AG20443 (cell line): ENCODE results near the gene CCDC117.

Experiments
- DNase-seq: peaks from one replicate; pipeline ENCODE4 v3.0.0; 2012; ENCODE audit warnings: low spot score, mixed read lengths

The CCDC117 gene

DNA sequence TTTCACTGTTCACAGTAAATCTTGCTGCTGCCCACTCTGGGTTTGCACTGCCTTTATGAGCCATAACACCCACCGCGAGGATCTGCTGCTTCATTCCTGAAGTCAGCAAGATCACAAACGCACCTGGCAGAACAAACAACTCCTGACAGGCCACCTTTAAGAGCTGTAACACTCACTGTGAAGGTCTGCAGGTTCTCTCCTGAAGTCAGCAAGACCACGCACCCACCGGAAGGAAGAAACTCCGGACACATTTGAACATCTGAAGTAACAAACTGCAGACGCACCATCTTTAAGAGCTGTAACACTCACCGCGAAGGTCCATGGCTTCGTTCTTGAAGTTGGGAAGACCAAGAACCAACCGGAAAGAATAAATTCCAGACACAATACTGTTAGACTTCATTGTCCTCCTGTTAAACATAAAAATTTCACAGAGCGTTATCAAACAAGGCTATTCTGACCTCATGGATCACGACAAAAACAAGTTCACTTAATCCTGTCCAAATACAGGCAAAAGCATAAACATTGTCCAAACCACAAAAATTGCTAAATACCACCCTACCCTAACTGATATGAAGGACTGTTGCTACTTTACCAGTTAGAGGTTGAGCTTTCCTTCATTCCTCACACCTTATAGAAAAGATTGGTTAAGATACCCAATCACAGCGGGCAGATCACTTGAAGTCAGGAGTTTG is 3.0 kb upstream of the CCDC117 start:
- no peak for DNase-seq

DNA sequence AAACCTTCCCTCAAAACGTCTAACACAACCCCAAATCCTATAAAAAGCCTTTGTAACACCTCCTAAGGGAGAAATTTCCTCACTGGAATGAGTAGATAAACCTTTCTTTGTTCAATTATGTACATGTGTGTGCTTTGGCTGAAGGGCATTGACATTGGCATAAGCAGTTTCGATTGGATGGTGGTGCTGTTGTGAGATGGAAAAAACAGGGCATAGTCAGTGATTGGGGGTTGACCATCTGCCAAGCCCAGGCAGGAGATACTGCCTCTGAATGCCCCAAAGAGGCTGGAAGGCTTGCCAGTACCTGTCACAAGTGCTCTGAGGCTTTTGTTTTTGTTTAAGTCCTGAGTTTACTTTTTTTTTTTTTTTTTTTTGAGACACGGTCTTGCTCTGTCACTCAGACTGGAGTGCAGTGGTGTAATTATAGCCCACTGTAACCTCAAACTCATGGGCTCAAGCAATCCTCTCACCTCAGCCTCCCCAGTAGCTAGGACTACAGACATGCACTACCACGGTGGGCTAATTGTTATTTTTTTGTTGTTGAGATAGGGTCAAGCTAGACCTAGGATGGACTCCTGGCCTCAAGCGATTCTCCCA is 1.2 kb upstream of the CCDC117 start:
- no peak for DNase-seq

DNA sequence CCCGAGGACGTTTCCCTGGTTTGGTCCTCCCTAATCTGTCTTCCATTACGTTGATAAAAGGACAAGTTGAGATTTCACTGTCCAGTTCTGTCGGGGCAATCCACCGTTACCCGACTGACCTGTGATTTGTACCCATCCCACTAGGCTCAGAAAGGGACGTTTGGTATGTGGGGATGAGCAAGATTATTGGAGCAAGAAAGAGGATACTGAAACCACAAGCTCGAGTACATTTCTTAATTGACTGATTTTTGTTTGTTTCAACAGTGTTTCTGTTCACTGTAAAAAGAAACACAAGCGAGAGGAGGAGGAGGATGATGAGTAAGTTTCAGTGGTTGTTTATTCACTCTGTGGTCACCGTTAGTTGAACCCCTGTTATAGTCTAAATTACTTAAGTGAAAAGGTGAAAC is 969 bp downstream of the CCDC117 start:
- peak; percentile 60 for DNase-seq

DNA sequence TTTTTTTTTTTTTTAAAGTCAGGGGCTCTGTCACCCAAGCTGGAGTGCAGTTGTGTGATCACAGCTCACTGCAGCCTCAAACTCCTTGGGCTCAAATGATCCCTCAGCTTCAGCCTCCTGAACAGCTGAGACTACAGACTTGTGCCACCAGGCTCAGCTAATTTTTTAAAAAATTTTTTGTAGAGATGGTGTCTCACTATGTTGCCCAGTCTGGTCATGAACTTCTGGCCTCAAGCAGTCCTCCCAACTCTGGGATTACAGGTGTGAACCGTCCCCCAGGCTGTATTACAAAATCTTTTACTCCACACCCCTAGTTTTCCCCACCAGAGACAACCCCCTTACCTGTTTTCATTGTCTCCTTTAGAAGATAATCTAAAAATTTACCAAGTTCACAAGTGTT is 1.9 kb downstream of the CCDC117 start:
- DNase-seq, result no peak

DNA sequence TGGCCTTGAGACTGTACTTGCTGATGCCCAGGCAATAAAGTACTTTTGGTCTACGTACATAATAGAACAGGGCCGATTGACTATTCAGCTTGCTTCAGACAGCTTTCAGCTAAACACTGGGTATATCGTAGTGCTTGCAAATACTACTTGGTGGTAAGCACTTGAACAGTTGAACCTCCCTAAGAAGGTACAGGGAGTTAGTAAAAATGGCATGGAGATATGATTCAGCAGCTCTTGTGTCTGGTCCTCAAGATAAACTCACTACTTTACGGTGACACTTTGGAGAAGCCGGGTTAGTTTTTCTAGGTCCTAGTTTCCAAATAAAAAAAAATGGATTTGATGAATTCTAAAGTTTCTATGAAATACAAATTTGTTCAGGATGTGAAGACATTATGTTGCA is 7.3 kb downstream of the CCDC117 start:
- DNase-seq, result no peak

DNA sequence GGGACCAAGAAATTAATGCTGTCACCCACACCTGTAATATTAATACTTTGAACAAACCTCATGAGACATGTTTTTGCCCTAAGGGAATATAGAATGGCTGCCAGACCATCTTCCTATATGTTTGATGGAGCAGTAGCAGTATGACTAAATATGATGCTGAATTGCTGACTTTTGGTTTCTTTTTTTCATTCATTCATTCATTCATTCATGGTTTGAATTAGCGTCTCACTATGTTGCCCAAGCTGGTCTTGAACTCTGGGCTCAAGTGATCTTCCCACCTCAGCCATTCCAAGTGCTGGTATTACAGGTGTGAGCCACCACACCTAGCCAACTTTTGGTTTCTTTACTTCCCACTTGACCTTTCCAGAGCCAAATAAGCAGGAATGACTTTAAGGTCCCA is 7.8 kb downstream of the CCDC117 start:
- no peak for DNase-seq

DNA sequence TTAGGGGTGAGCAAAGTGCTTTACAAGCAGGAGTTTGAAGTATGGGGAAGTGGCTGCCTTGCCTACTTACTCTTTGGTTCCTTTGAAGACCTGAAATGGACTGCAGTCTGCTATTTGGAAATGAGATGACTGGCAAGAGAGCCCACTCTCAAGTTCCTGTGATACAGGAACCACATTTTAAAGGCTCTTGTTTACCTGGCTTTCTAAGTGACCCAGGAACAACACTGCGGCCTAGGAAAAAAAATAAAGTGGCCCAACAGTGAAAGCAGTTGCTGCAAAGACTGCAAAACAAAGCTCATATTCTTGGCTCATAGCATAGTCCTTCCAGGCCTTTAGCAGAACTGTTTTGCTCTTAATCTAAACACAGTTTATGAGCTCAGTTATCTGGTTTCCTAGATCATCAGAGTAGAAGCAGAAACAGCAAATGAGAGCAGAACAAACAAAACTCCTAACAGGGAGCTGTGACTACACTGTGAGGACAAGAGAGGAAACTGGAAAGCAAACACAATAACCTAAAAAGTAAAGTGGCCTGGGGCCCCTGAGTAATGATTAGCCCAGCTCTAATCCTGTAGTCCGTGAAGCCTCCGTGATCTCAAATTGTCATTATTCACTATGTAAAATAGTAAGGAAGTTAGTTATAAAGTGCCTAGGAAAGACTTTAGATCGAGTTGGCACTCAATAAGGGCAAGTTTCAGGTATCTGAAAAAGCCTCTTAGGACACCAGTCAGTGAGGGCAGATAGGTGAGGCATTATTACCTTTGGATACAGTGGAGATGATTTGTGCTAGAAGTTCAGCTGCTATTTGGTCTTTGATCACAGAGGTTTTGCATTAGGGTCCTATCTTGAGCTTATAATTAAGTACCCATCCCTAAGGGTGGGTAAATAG is 11.5 kb downstream of the CCDC117 start:
- no peak for DNase-seq

DNA sequence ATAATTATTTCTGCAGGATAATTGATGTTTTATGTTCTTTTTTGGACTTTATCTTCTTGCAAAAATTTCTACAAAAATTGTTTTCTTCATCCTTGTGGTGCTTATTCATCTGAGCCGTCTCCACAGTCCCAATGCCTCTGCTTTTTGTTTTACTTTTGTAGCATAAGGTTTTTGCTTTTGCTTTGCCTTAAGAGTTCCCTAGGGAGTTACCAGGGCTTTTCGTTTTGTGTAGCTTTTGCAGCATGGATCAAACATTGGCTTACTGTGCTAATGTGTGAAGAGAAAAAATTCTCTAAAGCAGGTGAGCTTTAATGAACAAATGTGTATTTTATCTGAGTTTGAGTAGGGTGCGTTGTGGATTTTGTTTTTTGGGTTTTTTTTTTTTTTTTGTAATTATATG is 16.1 kb downstream of the CCDC117 start:
- no peak for DNase-seq

DNA sequence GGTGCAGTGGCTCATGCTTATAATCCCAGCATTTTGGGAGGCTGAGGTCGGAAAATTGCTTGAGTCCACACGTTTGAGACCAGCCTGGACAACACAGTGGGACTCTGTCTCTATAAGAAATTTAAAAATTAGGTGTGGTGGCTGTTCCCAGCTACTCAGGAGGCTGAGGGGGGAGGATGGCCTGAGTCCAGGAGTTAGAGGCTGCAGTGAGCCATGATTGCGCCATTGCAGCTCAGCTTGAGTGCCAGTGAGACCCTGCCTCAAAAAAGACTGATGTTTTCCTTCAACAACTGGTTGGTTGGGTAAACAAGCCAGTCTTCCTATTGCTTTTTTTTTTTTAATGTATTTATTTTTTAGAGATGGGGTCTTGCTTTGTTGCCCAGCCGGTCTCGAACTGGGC is 18.6 kb downstream of the CCDC117 start:
- DNase-seq, result no peak

DNA sequence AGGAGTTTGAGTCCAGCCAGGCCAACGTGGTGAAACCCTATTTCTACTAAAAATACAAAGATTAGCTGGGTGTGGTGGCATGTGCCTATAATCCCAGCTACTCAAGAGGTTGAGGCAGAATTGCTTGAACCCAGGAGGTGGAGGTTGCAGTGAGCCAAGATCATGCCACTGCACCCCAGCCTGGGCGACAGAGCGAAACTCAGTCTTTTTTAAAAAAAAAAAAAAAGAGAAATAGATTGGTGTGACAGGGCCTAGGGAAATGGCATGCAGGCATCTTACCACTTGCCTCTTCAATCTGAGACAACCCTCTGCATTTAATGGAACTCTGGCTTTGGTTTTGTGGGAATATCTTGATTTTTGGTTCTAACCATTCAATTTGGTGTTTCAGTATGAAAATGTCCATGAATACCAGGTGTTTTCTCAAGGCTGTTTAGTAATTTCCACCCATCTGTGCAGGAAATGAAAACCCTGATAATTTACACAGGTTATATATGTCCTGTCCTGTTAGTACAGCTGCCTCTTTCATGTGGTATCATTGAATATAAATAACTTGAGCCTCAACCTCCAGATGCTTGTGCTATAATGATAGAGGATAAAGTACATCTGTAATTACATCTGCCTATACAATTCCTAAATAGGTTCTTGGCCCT is 19.5 kb downstream of the CCDC117 start:
- no peak for DNase-seq

DNA sequence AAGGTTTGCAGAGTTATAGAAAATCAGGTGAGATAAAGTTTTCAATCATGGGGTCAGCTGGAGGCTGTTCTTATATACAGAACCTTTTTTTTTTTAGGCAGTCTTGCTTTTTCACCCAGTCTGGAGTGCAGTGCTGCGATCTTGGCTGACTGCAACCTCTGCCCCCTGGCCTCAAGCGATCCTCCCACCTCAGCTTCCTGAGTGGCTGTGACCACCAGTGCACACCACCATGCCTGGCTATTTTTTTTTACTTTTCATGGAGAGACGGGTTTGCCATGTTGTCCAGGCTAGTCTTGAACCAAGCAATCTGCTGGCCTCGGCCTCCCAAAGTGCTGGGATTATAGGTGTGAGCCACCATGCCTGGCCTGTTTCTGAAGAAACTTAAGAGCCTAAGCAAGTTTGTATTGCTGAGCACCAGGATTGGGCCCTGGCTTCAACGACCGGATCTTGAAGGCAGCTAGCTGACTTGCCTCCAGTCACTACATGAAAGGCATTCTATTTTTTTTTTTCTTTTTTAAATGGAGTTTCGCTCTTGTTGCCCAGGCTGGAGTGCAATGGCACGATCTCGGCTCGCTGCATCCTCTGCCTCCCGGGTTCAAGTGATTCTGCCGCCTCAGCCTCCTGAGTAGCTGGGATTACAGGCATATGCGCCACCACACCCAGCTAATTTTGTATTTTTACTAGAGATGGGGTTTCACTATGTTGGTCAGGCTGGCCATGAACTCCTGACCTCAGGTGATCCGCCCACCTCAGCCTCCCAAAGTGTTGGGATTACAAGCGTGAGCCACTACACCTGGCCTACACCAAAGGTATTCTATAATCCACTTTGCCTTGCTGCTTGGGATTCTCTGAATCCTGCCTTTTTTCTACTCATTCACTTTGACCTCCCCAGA is 20.2 kb downstream of the CCDC117 start:
- DNase-seq, result no peak

DNA sequence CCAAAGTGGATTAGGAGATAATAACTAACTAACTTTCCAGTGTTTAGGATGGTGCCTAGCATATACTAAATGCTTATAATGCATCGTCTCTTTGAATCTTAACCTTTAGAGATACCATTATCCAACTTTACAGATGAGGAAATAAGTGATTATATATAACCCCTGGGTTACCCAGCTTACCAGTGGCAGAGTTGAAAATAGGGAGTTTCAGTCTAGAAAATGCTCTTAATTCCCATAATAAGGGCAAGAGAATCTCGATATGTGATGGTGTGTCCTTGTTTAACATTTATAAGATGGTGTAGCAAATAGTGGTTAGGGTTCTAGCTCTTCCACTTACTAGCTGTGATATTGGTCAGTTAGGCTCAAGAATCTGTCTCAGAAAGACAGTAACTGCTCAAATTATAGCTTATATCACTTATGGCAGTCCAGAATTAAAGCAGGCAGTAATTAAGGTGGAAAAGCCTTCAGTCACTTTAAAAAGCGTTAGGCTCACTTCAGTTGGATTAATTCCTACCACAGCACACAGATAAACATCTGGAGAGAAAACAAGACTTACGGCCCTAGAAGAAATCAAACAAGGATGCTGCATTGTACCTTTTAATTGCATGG is 21.6 kb downstream of the CCDC117 start:
- no peak for DNase-seq

DNA sequence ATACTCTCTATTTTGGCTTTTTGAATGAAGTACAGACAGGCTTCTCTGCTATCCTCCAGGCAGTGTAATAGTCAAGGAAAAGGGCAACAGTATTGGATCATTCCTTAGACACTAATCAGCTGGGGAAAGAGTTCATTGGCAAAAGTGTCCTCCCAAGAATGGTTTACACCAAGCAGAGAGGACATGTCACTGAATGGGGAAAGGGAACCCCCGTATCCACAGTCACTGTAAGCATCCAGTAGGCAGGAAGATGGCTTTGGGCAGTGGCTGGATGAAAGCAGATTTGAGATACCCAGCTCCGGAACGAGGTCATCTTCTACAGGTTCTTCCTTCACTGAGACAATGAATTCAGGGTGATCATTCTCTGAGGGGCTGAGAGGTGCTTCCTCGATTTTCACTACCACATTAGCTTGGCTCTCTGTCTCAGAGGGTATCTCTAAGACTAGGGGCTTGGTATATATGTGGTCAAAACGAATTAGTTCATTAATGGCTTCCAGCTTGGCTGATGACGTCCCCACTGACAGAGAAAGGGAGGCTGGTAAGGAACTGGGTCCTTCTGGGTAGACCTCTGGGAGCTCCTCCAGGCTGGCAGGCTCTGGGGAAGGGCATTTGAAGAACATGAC is 22.7 kb downstream of the CCDC117 start:
- DNase-seq, result no peak

DNA sequence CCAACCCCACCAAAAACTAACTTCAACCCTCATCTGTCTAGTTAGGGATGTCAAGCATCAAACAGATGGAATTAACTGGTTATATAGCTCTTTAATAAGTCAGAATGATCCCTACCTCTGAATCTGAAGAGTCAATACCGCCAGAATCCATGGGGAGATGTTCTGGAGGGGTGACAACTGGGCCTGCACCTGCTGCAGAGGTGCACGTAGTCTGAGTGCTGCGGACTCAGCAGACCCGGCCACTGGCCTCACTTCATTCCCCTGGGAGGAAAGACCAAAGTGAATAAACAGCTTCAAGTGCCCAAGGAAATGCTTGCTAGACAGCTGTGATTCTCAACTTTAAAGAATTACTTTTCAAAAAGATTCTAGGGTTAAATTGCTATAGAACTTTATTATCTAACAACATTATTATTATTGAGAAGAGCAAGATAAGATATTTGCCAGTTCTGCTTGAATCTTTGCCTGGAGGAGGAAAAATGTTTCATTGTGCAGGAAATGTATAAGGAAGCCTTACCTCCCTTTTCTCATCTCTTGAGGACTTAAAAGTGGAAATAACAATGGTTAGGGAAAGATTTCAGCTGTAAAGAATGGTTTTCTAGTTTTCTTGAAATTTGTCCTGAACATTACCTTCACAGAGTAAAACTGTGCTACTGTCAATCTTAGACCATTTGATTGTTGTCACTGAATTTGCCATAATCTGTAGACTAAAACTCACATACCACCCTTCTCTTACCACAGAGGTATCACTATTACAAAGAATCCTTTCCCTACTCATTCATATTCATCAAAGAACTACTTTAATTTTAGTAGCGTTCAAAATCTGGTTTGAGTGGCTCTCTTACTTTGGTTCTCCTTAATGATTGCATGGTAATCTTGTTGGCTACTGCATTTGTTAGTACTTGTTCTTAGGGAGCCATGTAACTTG is 23.7 kb downstream of the CCDC117 start:
- no peak for DNase-seq

DNA sequence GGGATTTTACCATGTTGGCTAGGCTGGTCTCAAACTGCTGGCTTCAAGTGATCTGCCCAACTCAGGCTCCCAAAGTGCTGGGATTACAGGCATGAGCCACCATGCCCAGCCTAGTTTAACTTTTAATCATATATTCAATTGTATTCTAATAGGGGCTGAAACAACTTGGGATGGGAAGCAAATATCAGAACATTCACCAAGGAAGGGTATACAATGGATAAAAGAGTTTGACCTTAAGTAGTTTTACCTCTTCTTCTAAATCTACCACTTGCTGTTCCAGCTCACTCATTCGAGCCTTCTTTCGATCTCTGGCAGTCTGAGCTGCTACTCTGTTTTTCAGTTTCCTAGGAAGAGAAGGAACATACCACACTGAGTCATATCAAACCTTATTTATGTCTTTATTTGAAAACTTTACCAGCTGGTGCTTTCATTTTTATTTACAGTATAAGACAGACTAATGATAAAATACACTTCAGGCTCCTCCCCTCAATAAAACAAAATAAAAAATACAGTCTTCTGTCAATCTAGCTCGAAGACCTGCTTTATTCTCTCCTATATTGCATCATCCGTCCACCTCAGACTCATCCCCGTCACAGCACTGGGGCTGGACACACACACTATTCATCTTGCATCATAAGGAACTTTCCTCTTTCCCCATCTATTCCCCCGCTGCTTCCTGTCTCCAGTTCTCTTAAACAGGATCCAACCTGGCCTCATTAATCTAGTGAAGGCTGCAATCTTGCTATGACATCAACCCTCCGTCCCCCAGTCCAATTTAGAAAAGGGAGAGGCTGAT is 26.5 kb downstream of the CCDC117 start:
- peak; percentile 83 for DNase-seq

DNA sequence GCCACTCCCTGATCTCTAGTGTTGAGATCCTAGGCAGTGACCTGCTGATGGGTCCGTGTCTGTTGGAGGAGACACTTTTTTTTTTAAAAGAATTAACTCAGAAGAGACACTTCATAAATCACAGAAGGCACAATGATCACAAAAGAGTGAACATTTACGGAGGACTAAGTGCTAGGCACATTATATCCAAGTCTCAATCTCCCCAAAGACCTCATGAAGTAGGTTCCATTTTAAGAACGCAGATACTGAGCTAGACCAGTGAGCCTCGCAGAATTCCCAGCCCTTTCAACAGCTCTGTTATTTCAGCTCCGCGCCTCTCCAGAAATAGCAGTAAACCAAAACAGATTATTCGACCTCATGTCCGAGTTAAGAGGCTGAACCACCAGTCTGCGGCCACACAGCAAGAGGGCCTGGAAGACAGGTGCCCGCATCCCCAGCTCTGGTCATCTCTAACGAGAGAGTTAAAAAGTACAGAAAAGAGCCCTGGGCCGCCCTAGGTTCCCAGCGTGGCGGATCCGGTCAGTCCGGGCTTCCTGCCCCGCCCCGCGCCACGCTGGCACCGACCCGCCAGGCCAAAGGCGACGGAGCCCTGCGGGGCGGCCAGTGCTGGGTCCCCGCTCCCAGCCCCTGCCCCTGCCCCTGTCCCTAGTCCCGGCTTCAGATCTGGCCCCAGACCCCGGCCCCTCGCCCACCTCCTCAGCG is 27.3 kb downstream of the CCDC117 start:
- peak; percentile 85 for DNase-seq

DNA sequence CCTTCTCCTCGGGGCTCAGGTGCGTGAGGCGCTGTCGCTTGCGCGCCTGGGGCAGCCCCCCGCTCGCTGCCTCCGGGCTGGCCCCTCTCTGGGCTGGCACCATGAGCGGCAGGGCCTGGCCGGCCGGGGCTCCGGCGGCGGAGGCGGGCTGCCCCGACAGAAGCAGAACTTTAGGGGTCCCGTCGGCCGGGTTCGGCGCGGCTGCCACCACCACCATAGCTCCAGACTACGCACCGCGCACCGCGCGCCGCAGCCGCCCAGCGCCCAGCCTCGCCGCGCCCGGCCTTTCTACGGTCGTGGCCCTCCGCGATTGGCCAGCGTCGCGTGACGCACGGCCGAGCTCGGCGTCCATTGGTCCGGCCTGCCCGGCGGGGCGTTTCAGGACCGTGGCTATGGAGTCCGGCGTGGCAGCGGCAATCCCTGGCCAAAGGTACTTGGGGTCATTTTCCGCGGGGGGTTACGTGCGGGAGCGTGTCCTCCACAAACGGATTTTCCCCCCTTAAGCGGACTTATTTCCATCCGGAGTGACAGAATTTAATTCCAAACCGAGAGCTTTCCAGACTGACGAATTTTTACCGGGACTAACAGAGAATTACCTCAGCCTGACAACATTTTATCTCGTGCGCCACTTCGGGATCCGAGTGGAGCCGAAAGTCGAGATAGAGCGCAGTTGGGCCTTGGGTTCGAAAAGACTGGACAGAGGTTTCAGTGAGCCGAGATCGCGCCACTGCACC is 28.0 kb downstream of the CCDC117 start, which contains the start of gene XBP1:
Gene XBP1 (minus strand): TSS at position 262 of the 734 bp plus-strand sequence.
- DNase-seq, result peak; percentile 99
